HG03060 (cell line): ENCODE results near the gene PSMA7.

Source experiments
- ATAC-seq: cut with Tn5 transposase; IDR thresholded peaks from one replicate; pipeline ENCODE4 v1.9.1; 2021; ENCODE audit warnings: low read depth, moderate number of reproducible peaks; ENCODE audit not compliant: unreplicated experiment

Gene PSMA7

GRCh38 chr20:62097881-62098407, 45.2 kb downstream of the PSMA7 start:
- no peak for ATAC-seq

GRCh38 chr20:62096421-62097380, 46.5 kb downstream of the PSMA7 start:
- no peak for ATAC-seq

- ATAC-seq: no peak
Observed at GRCh38 chr20:62089393-62089792, 53.8 kb downstream of the PSMA7 start.

GRCh38 chr20:62088258-62089127, 54.7 kb downstream of the PSMA7 start:
- ATAC-seq: no peak

GRCh38 chr20:62087632-62088031, 55.6 kb downstream of the PSMA7 start:
- ATAC-seq: no peak

GRCh38 chr20:62087227-62087626, 56.0 kb downstream of the PSMA7 start:
- no peak for ATAC-seq
